ENCODE results near the gene ACP7.
"Not testable (repeated sequence)": the region's sequence is repeated elsewhere in the genome, so short reads cannot be mapped to it uniquely, and the experiment has no call there.

DNA sequence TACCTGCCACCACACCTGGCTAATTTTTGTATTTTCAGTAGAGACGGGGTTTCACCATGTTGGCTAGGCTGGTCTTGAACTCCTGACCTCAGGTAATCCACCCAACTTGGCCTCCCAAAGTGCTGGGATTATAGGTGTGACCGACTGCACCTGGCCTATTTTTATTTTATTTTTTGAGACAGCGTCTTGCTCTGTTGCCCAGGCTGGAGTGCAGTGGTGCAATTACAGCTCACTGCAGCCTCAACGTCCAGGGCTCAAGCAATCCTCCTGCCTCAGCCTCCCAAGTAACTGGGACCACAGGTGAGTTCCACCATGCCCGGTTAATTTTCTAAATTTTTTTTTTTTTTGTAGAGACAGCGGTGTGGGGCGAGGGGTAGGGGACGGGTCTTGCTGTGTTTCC lies 32.9 kb downstream of the ACP7 start:
- not testable (repeated sequence) for TF ChIP-seq CTCF, POLR2A, EP300 (IDR thresholded peaks at IDR 0.05)
